Gastrocnemius medialis (tissue), 4 donors: ENCODE data around the gene TFCP2L1.

ENCODE experiments used
- CTCF ChIP-seq, 5 experiments: fragments of 450-650 bp in 3 of 5; fragments of 200-600 bp in 2 of 5; sonication (generic) in 2 of 5; IDR thresholded peaks in 4 of 5; conservative IDR thresholded peaks in 1 of 5; 1 replicate in 4 of 5; 2 replicates in 1 of 5; pipeline ENCODE4 v1.5.1; 2016 to 2019; ENCODE audit warnings: antibody characterized with exemption in 5 of 5, mild to moderate bottlenecking in 3 of 5, moderate library complexity in 3 of 5
- POLR2A ChIP-seq, 2 donors: fragments of 450-650 bp; IDR thresholded peaks; one replicate each; pipeline ENCODE4 v1.6.1; 2017; ENCODE audit warnings: antibody characterized with exemption in 2 of 2, mild to moderate bottlenecking in 2 of 2, moderate library complexity in 2 of 2

DNA sequence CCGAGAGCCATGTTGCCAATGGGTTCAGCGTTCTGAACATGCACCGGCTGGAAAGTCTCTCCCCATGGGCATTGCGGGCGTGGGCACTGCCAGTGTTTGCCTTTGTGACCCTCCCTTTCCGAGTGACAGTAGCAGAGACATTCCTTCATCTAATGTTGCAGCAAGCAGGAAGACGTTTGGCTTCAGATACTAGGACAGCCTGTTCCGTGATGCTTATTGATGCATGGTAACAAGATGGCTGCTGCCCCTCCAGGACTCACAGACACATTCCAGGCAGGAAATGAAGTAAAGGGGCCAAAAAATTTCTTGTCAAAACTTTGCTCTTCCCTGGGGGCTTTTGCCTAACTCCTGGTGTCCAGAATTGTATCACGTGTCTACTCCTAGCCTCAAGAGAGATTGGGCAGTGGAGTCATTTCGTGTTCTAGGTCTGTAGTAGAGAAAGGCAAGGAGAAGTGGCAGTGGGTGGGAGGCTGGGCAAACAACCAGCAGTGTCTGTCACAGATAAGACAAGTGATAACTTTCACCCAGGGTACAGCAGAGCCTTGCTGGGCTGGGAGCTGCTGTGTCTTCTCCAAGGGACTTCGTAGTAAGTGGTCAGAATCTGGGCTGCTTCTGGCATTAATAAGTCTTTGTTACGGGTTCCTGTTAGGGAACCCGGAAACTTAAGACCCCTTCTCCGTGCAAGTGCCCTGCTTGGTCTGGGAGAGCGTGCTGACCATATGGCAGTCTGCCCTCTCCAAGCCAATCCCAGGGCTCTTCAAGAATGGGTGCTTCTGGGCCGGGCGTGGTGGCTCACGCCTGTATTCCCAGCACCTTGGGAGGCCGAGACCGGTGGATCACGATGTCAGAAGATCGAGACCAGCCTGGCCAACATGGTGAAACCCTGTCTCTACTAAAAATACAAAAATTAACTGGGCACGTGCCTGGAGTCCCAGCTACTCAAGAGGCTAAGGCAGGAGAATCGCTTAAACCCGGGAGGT is 93.5 kb downstream of the TFCP2L1 start:
- no peak for TF ChIP-seq CTCF (IDR thresholded peaks at IDR 0.05 in 4 of 5, conservative IDR thresholded peaks at IDR 0.05 in 1 of 5)
- no peak for TF ChIP-seq POLR2A (IDR thresholded peaks at IDR 0.05)
